HCT116 (cell line): ENCODE measurements around the gene RALGPS2.
"Not testable (repeated sequence)": the region's sequence is repeated elsewhere in the genome, so short reads cannot be mapped to it uniquely, and the experiment has no call there.

ENCODE experiments used
- CTCF ChIP-seq, 3 experiments: fragments of 200-600 bp in 1 of 3; sonication (generic) in 1 of 3; IDR thresholded peaks in 2 of 3; conservative IDR thresholded peaks in 1 of 3; 2 replicates each; pipeline ENCODE4 v1.5.1; 2012 to 2017; ENCODE audit warnings: low read depth in 2 of 3, low read length in 2 of 3, antibody characterized with exemption in 1 of 3, borderline replicate concordance in 1 of 3, control low read depth in 1 of 3, mild to moderate bottlenecking in 1 of 3, mixed read lengths in 1 of 3, mixed run types in 1 of 3, moderate library complexity in 1 of 3; ENCODE audit not compliant: insufficient read depth in 1 of 3
- ELF1 ChIP-seq: IDR thresholded peaks from 2 replicates; pipeline ENCODE4 v1.6.1; 2012; ENCODE audit warnings: low read depth, borderline replicate concordance
- JUND ChIP-seq: IDR thresholded peaks from 2 replicates; pipeline ENCODE4 v1.6.1; 2012
- MAX ChIP-seq: IDR thresholded peaks from 2 replicates; pipeline ENCODE4 v1.6.1; 2012
- POLR2AphosphoS5 ChIP-seq: IDR thresholded peaks from 2 replicates; pipeline ENCODE4 v1.6.1; 2011; ENCODE audit warnings: mild to moderate bottlenecking, low read depth, low read length, moderate library complexity
- ZFX ChIP-seq: fragments of 450-650 bp; IDR thresholded peaks from 2 replicates; pipeline ENCODE4 v1.6.1; 2017
- ZNF274 ChIP-seq: fragments of 200-500 bp; sonication (Bioruptor generic); IDR thresholded peaks from 2 replicates; pipeline ENCODE4 v1.6.1; 2014; ENCODE audit warnings: mild to moderate bottlenecking, low read depth, low read length, inconsistent platforms

GRCh38 chr1:178847919-178848318, 122.9 kb downstream of the RALGPS2 start:
- not testable (repeated sequence) for TF ChIP-seq ELF1; ZNF274; CTCF (IDR thresholded peaks at IDR 0.05 in 2 of 3, conservative IDR thresholded peaks at IDR 0.05 in 1 of 3; ENCODE audit: borderline replicate concordance in 1 of 3, insufficient read depth in 1 of 3, low read depth in 2 of 3, low read length in 2 of 3); POLR2AphosphoS5; MAX; JUND; ZFX
